HG03354 (cell line): Measurements from ENCODE around the gene PADI3.
"Not testable (repeated sequence)": the region's sequence is repeated elsewhere in the genome, so short reads cannot be mapped to it uniquely, and the experiment has no call there.

ENCODE experiments used
- ATAC-seq: cut with Tn5 transposase; IDR thresholded peaks from one replicate; pipeline ENCODE4 v1.9.1; 2021; ENCODE audit warnings: mild to moderate bottlenecking; ENCODE audit not compliant: unreplicated experiment, poor library complexity, severe bottlenecking

PADI3 gene

GRCh38 chr1:17237561-17237903 is 11.4 kb upstream of the PADI3 start:
- ATAC-seq, result no peak

- ATAC-seq, result no peak
Observed at GRCh38 chr1:17239420-17239819, 9.5 kb upstream of the PADI3 start.

GRCh38 chr1:17241011-17241779 is 7.7 kb upstream of the PADI3 start:
- not testable (repeated sequence) for ATAC-seq

- not testable (repeated sequence) for ATAC-seq
Observed at GRCh38 chr1:17241780-17242074, 7.2 kb upstream of the PADI3 start.

- ATAC-seq, result no peak
Observed at GRCh38 chr1:17243274-17243673, 5.6 kb upstream of the PADI3 start.

- ATAC-seq, result no peak
Observed at GRCh38 chr1:17244821-17245740, 3.8 kb upstream of the PADI3 start.

- ATAC-seq, result no peak
Observed at GRCh38 chr1:17245816-17246325, 3.0 kb upstream of the PADI3 start.

GRCh38 chr1:17246971-17247370 is 1.9 kb upstream of the PADI3 start:
- no peak for ATAC-seq

GRCh38 chr1:17250601-17251000 is 1.7 kb downstream of the PADI3 start:
- no peak for ATAC-seq

- ATAC-seq, result no peak
Observed at GRCh38 chr1:17251246-17251645, 2.3 kb downstream of the PADI3 start.

GRCh38 chr1:17251701-17252376 is 2.9 kb downstream of the PADI3 start:
- no peak for ATAC-seq

- ATAC-seq, result no peak
Observed at GRCh38 chr1:17255336-17255735, 6.4 kb downstream of the PADI3 start.

- ATAC-seq, result no peak
Observed at GRCh38 chr1:17258116-17258757, 9.3 kb downstream of the PADI3 start.

- no peak for ATAC-seq
Observed at GRCh38 chr1:17258758-17259130, 9.8 kb downstream of the PADI3 start.

- no peak for ATAC-seq
Observed at GRCh38 chr1:17259233-17259873, 10.5 kb downstream of the PADI3 start.

GRCh38 chr1:17260264-17260663 is 11.4 kb downstream of the PADI3 start:
- no peak for ATAC-seq

GRCh38 chr1:17260738-17261137 is 11.8 kb downstream of the PADI3 start:
- ATAC-seq, result no peak

GRCh38 chr1:17263936-17264335 is 15.0 kb downstream of the PADI3 start:
- ATAC-seq, result no peak

- ATAC-seq, result no peak
Observed at GRCh38 chr1:17264470-17264869, 15.6 kb downstream of the PADI3 start.

- no peak for ATAC-seq
Observed at GRCh38 chr1:17265162-17265561, 16.3 kb downstream of the PADI3 start.
